GM18519 (cell line): ENCODE results near the gene RNF38.
"Not testable (repeated sequence)": the region's sequence is repeated elsewhere in the genome, so short reads cannot be mapped to it uniquely, and the experiment has no call there.

Source experiments
- ATAC-seq: cut with Tn5 transposase; IDR thresholded peaks from one replicate; pipeline ENCODE4 v1.9.1; 2021; ENCODE audit warnings: mild to moderate bottlenecking, moderate library complexity; ENCODE audit not compliant: unreplicated experiment, low FRiP score

Gene RNF38

DNA sequence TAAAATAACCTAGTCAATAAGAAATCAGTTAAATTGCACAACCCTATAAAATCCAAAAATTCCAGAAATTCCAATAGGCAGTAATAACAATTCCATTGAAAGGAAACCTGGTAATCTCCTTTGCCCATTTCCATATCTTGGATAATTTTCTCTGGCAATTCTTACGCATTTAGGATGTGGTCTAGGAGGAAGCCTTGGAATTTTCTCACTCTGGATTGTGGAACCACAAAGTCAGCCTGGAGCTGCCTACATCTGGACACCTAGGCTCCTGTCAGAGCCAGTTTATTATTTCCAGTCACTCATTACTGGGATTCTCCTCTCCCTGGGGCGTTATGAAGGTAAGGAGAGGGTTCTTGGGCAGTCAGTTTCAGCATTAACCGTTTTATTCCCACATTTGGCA lies 101.5 kb downstream of the RNF38 start:
- ATAC-seq, result no peak

DNA sequence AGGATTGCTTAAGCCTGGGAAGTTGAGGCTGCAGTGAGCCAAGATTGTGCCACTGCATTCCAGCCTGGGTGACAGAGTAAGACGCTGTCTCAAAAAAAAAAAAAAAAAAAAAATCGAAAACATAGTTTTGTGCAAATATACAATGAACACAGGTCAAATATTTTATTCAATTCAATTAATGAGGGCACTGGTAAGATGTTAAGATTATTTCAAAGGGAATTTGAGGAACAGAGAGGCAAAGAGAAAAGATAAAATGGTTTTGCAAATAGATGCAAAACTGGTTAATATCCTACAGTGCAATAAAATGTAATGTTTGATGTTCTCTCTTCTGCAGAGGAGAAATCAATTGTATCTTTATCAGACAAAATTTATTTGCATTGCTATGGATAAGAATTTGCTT lies 102.3 kb downstream of the RNF38 start:
- no peak for ATAC-seq

DNA sequence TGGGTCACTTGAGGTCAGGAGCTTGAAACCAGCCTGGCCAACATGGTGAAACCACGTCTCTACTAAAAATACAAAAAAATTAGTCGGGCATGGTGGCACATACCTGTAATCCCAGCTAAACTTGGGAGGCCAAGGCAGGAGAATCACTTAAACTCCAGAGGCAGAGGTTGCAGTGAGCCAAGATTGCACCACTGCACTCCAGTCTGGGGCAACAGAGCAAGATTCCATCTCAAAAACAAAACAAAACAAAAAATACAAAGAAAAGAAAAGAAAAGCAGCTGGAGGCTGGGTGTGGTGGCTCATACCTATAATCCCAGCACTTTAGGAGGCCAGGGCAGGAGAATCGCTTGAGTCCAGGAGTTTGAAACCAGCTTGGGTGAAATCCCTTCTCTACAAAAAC lies 105.1 kb downstream of the RNF38 start:
- not testable (repeated sequence) for ATAC-seq

DNA sequence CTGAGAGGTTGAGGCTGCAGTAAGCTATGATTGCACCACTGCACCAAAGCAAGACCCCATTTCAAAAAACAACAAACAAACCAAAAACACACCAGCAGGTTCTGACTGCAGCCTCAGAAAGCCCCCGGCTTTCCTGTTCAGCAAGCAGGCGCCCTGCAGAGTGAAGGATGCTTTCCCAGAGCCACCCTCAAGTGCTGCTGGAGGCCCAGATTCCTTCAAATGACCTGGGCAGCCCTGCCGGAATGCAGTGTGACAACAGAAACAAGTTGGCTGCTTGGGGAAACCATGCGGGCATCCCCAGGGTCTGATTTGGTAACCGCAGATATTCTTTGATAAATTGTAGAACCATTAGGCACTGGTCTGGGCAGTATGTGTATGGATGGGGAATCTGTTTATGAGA lies 106.2 kb downstream of the RNF38 start:
- ATAC-seq, result no peak

DNA sequence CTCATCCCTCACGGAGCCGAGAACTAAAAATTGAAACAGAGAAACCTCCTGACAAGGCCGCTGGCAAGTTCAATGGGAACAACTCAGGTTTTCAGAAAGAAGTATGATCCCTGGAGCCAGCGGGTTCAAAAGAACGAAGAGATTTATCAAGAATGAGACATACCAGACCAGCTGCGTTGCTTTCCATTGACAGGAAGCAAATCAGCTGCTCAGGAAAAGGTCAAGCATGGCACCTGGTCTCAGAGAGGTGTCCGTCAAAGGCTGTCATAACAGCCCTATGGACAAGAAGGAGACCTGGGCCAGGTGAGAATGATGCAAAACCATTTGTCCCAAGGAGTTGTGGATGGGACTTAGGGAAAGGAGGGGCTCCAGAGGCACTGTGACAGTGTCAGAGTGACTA lies 106.9 kb downstream of the RNF38 start:
- ATAC-seq, result no peak

DNA sequence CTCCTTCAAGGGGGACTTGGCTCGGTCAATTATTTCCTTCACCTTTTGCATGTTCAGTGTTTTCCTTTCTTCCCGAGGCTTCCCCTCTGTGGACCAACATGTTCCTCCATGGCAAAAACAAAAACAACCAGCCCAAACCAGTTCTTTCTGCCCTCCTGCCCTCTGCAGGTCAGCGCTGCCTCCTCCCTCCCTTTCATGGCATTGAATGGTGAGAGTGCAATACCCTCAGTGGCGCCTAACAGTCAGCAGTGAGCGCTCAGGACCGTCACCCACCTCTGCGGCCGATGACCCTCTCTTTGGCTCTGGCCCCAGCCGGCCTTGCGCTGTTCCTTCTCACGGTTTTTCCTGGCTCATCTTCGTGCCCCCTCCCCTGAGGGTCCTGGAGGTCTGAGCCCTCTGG lies 107.4 kb downstream of the RNF38 start:
- no peak for ATAC-seq

DNA sequence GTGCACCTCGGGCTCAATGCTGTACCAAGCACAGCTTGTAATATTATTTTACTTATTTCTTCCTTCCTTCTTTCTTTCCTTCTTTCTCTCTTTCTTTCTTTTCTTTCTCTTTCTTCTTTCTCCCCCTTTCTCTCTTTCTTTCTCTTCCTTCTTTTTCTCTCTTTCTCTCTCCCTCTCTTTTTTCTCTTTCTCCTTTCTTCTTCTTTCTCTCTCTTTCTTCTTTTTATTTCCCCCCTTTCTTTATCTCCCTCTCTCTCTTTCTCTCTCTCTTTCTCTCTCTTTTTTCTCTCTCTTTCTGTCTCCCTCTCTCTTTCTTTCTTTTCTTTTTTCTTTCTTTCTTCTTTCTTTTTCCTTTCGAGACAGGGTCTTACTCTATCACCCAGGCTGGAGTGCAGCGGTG lies 109.1 kb downstream of the RNF38 start:
- no peak for ATAC-seq

DNA sequence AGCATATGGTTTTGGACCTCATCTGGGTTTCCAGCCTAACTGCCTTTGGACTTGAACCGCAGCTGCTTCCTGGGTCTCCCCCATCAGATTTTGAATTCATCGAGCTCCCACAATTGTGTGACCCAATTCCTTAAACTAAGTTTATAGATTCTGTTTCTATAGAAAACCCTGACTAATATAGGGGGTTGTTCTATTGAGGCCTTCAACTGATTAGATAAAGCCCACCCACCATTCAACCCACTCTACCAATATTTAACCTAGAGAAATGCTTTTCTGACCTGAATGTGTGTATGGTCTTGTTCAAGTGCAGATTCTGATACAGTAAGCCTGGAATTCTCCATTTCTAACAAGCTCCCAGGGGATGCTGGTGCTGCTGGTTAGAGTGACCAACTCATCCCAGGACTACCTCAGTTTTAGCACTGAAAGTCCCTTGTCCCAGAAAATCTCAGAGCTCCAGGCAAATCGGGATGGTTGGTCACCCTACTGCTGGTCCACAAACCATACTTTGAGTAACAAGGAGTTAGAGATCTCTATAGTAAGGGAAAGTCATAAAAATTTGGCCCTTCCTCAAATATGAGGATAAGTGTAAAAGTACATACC lies 110.1 kb downstream of the RNF38 start:
- no peak for ATAC-seq

DNA sequence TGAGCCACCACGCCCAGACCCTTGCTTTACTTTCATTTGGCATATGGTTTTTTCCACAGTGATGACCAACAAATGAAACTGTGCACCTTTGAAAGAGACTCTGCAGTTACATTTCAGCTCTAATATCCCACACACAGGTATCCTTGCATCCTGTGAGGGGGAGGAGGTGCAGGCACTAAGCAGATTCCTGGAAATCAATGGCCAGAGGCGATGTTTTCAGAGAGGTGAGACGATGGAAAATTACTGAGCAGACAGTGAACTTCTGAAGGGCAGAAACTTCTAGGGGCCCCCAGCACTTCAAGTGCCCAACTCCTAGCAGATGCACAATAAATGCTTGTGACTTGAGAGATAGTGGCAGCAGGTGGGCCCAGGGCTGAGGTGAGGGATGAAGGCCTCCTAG lies 112.0 kb downstream of the RNF38 start:
- no peak for ATAC-seq
